H9 (cell line): ENCODE results near the gene SCN11A. TPM values are rescaled to one million over a fixed set of nuclear protein-coding genes. Genes with fewer than 3 reads are reported as not detected.

Experiments
- DNase-seq: peaks from one replicate; pipeline ENCODE4 v3.0.0-alpha.2; 2017
- H2AFZ ChIP-seq: one replicate; pipeline ENCODE4 v1.6.1; 2013; ENCODE audit warnings: mild to moderate bottlenecking, low read length, control low read depth, moderate library complexity
- H2AK5ac ChIP-seq: 2 replicates; pipeline ENCODE4 v1.6.1; 2013; ENCODE audit warnings: low read length, control low read depth, mixed read lengths; ENCODE audit not compliant: insufficient read length
- H2BK120ac ChIP-seq: one replicate; pipeline ENCODE4 v1.6.1; 2013; ENCODE audit warnings: low read depth, mild to moderate bottlenecking, low read length, control low read depth, inconsistent platforms; ENCODE audit not compliant: poor library complexity, severe bottlenecking
- H2BK12ac ChIP-seq: 2 replicates; pipeline ENCODE4 v1.6.1; 2013; ENCODE audit warnings: low read length, control low read depth, mixed read lengths, low read depth; ENCODE audit not compliant: insufficient read length
- H2BK15ac ChIP-seq: 2 replicates; pipeline ENCODE4 v1.6.1; 2013; ENCODE audit warnings: low read depth, low read length, control low read depth
- H2BK20ac ChIP-seq: one replicate; pipeline ENCODE4 v1.6.1; 2013; ENCODE audit warnings: low read depth, mild to moderate bottlenecking, low read length, control low read depth, inconsistent platforms; ENCODE audit not compliant: poor library complexity, severe bottlenecking
- H2BK5ac ChIP-seq: 2 replicates; pipeline ENCODE4 v1.6.1; 2013; ENCODE audit warnings: low read length, control low read depth, mixed read lengths; ENCODE audit not compliant: insufficient read length
- H3K14ac ChIP-seq: 2 replicates; pipeline ENCODE4 v1.6.1; 2013; ENCODE audit warnings: low read length, control low read depth; ENCODE audit not compliant: insufficient read depth
- H3K18ac ChIP-seq: 2 replicates; pipeline ENCODE4 v1.6.1; 2013; ENCODE audit warnings: low read depth, mild to moderate bottlenecking, mixed read lengths, low read length, control low read depth; ENCODE audit not compliant: insufficient read length
- H3K23ac ChIP-seq: 2 replicates; pipeline ENCODE4 v1.6.1; 2013; ENCODE audit warnings: low read length, control low read depth, mixed read lengths, low read depth; ENCODE audit not compliant: insufficient read length
- H3K23me2 ChIP-seq: 2 replicates; pipeline ENCODE4 v1.6.1; 2013; ENCODE audit warnings: low read depth, mild to moderate bottlenecking, mixed read lengths, low read length, control low read depth; ENCODE audit not compliant: insufficient read length, poor library complexity, severe bottlenecking
- H3K27ac ChIP-seq: 2 replicates; pipeline ENCODE4 v1.5.1; 2013; ENCODE audit warnings: low read length, control low read depth, mixed read lengths, low read depth; ENCODE audit not compliant: insufficient read length
- H3K27me3 ChIP-seq: 2 replicates; pipeline ENCODE4 v1.6.1; 2013; ENCODE audit warnings: low read length, control low read depth, inconsistent platforms; ENCODE audit not compliant: insufficient read depth
- H3K4ac ChIP-seq: 2 replicates; pipeline ENCODE4 v1.6.1; 2013; ENCODE audit warnings: low read depth, mild to moderate bottlenecking, control low read depth, inconsistent platforms, low read length, moderate library complexity
- H3K4me1 ChIP-seq: 2 replicates; pipeline ENCODE4 v1.6.1; 2013; ENCODE audit warnings: low read length, control low read depth, inconsistent platforms; ENCODE audit not compliant: insufficient read depth
- H3K4me2 ChIP-seq: 2 replicates; pipeline ENCODE4 v1.6.1; 2013; ENCODE audit warnings: low read length, control low read depth, mixed read lengths; ENCODE audit not compliant: insufficient read length, insufficient read depth
- H3K56ac ChIP-seq: 2 replicates; pipeline ENCODE4 v1.6.1; 2013; ENCODE audit warnings: low read depth, mild to moderate bottlenecking, mixed read lengths, low read length, control low read depth; ENCODE audit not compliant: insufficient read length
- H3K79me1 ChIP-seq: 2 replicates; pipeline ENCODE4 v1.6.1; 2013; ENCODE audit warnings: low read depth, mild to moderate bottlenecking, moderate library complexity, low read length, control low read depth, inconsistent platforms; ENCODE audit not compliant: insufficient read depth, poor library complexity, severe bottlenecking
- H3K79me2 ChIP-seq: 2 replicates; pipeline ENCODE4 v1.6.1; 2013; ENCODE audit warnings: low read length, control low read depth, inconsistent platforms; ENCODE audit not compliant: insufficient read depth
- H3K9ac ChIP-seq: 2 replicates; pipeline ENCODE4 v1.6.1; 2013; ENCODE audit warnings: low read length, control low read depth, mixed read lengths; ENCODE audit not compliant: insufficient read length; ENCODE audit errors: extremely low read depth
- H3K9me3 ChIP-seq: one replicate; pipeline ENCODE4 v1.6.1; 2013; ENCODE audit warnings: low read depth, low read length, inconsistent platforms; ENCODE audit not compliant: control insufficient read depth
- H3T11ph ChIP-seq: one replicate; pipeline ENCODE4 v1.6.1; 2013; ENCODE audit warnings: mild to moderate bottlenecking, low read length, control low read depth, inconsistent platforms
- H4K20me1 ChIP-seq: one replicate; pipeline ENCODE4 v1.6.1; 2013; ENCODE audit not compliant: control insufficient read depth, insufficient read length, insufficient read depth
- H4K5ac ChIP-seq: 2 replicates; pipeline ENCODE4 v1.6.1; 2013; ENCODE audit warnings: low read depth, mild to moderate bottlenecking, mixed read lengths, low read length, control low read depth; ENCODE audit not compliant: insufficient read length
- H4K8ac ChIP-seq: replicated peaks from 2 replicates; pipeline ENCODE4 v1.6.1; 2013; ENCODE audit warnings: low read length, control low read depth, mixed read lengths, low read depth; ENCODE audit not compliant: insufficient read length
- H4K91ac ChIP-seq: 2 replicates; pipeline ENCODE4 v1.6.1; 2013; ENCODE audit warnings: low read depth, mild to moderate bottlenecking, moderate library complexity, mixed read lengths, low read length, control low read depth; ENCODE audit not compliant: insufficient read length
- H3K27ac Mint-ChIP-seq, 3 experiments: 2 replicates in 2 of 3; 3 replicates in 1 of 3; pipeline ENCODE4 v1.8.0; 2020 to 2021; ENCODE audit warnings: mixed read lengths in 3 of 3, mild to moderate bottlenecking in 1 of 3, moderate library complexity in 1 of 3
- H3K27me3 Mint-ChIP-seq: 2 replicates; pipeline ENCODE4 v1.8.0; 2021; ENCODE audit warnings: low read depth, mild to moderate bottlenecking, moderate library complexity, mixed read lengths
- H3K36me3 Mint-ChIP-seq, 3 experiments: 2 replicates in 2 of 3; 3 replicates in 1 of 3; pipeline ENCODE4 v1.8.0; 2020 to 2021; ENCODE audit warnings: low read depth in 3 of 3, mixed read lengths in 3 of 3; ENCODE audit not compliant: insufficient read depth in 1 of 3
- H3K4me1 Mint-ChIP-seq, 2 experiments: 2 replicates each; pipeline ENCODE4 v1.8.0; 2020; ENCODE audit warnings: mixed read lengths in 2 of 2
- H3K4me3 Mint-ChIP-seq, 2 experiments: 2 replicates in 1 of 2; 3 replicates in 1 of 2; pipeline ENCODE4 v1.8.0; 2020 to 2021; ENCODE audit warnings: mild to moderate bottlenecking in 2 of 2, mixed read lengths in 2 of 2, moderate library complexity in 1 of 2
- H3K9me3 Mint-ChIP-seq, 2 experiments: 2 replicates in 1 of 2; 3 replicates in 1 of 2; pipeline ENCODE4 v1.8.0; 2020; ENCODE audit warnings: mild to moderate bottlenecking in 2 of 2, mixed read lengths in 2 of 2, moderate library complexity in 1 of 2
- WGBS: extraction: QIAGEN DNeasy Blood & Tissue Kit; methylation state at CpG from one replicate; pipeline ENCODE4 v1.1.7; 2013; ENCODE audit warnings: missing lambda C conversion rate, low lambda C conversion rate, mixed read lengths; ENCODE audit not compliant: insufficient read length; ENCODE audit errors: extremely low coverage; 5-methylcytosine and 5-hydroxymethylcytosine counted together
- total RNA-seq: library from RNA; stranded (reverse); gene quantifications from 2 replicates; pipeline ENCODE4 v1.2.1, GENCODE V29; 2021
- TF ChIP-seq, protein P1 (sequence below): fragments of 200-600 bp; sonication (generic); conservative IDR thresholded peaks from 3 replicates; pipeline ENCODE4 v1.8.0; 2021; ENCODE audit warnings: antibody characterized with exemption, mild to moderate bottlenecking

SCN11A gene
- total RNA-seq, 1 experiment from 2014 or later: 0.17 TPM

DNA sequence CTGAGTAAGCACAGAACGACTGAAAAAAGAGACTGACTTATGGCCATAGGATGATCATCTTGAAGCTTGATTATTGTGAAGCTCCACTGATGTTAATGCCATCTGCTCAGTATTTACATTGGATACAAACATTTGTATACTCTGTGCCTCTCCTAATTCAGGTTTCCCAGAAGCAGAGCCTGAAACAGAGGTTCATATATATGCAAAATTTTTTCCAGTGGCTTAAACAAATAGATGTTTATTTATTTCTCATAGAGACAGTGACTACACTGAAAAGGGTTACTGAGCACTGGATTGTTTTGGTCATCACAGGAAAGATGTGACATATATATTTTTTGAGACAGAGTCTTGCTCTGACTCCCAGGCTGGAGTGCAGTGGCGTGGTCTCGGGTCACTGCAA lies 36.3 kb downstream of the SCN11A start:
- H3K23ac ChIP-seq: no peak overlapping the region
- H3K14ac ChIP-seq: no peak overlapping the region
- H3K27ac Mint-ChIP-seq: no peak overlapping the region
- H2BK120ac ChIP-seq: no peak overlapping the region
- no peak overlapping the region for H4K8ac ChIP-seq
- no CpG with 5 or more reads among the region's 3 CpGs for WGBS
- no peak overlapping the region for H3T11ph ChIP-seq
- H3K36me3 Mint-ChIP-seq: no peaks in the 10 kb centered on the region
- no peaks in the 10 kb centered on the region for H4K20me1 ChIP-seq
- H2BK15ac ChIP-seq: no peak overlapping the region
- no peak overlapping the region for H4K5ac ChIP-seq
- TF ChIP-seq, protein P1, sequence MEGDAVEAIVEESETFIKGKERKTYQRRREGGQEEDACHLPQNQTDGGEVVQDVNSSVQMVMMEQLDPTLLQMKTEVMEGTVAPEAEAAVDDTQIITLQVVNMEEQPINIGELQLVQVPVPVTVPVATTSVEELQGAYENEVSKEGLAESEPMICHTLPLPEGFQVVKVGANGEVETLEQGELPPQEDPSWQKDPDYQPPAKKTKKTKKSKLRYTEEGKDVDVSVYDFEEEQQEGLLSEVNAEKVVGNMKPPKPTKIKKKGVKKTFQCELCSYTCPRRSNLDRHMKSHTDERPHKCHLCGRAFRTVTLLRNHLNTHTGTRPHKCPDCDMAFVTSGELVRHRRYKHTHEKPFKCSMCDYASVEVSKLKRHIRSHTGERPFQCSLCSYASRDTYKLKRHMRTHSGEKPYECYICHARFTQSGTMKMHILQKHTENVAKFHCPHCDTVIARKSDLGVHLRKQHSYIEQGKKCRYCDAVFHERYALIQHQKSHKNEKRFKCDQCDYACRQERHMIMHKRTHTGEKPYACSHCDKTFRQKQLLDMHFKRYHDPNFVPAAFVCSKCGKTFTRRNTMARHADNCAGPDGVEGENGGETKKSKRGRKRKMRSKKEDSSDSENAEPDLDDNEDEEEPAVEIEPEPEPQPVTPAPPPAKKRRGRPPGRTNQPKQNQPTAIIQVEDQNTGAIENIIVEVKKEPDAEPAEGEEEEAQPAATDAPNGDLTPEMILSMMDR: no peak
- H3K23me2 ChIP-seq: no peaks in the 10 kb centered on the region
- no peak overlapping the region for H3K27ac ChIP-seq
- no peak overlapping the region for H2AFZ ChIP-seq
- no peak for DNase-seq
- H3K79me2 ChIP-seq: no peaks in the 10 kb centered on the region
- no peak overlapping the region for H3K4me3 Mint-ChIP-seq
- H3K9me3 ChIP-seq: no peaks in the 10 kb centered on the region
- no peak overlapping the region for H3K4me2 ChIP-seq
- H3K4me1 Mint-ChIP-seq: peaks cover 9 to 10% of the 10 kb centered on the region in 2 experiments
- no peaks in the 10 kb centered on the region for H3K27me3 ChIP-seq
- H3K4me1 ChIP-seq: no peaks in the 10 kb centered on the region
- H3K79me1 ChIP-seq: no peaks in the 10 kb centered on the region
- no peak overlapping the region for H2BK5ac ChIP-seq
- H3K9ac ChIP-seq: no peak overlapping the region
- no peak overlapping the region for H3K18ac ChIP-seq
- H3K9me3 Mint-ChIP-seq: no peaks in the 10 kb centered on the region
- no peak overlapping the region for H3K56ac ChIP-seq
- no peak overlapping the region for H3K4ac ChIP-seq
- peaks cover 3% of the 10 kb centered on the region for H3K27me3 Mint-ChIP-seq
- H2BK12ac ChIP-seq: no peak overlapping the region
- no peak overlapping the region for H4K91ac ChIP-seq
- H2BK20ac ChIP-seq: no peak overlapping the region
- no peak overlapping the region for H2AK5ac ChIP-seq
